DMS79 (cell line): ENCODE measurements around the gene CSNK1D.

Source experiments
- DNase-seq: peaks from one replicate; lab custom pipeline; 2025; lab: John Stamatoyannopoulos, UW

The CSNK1D gene

DNA sequence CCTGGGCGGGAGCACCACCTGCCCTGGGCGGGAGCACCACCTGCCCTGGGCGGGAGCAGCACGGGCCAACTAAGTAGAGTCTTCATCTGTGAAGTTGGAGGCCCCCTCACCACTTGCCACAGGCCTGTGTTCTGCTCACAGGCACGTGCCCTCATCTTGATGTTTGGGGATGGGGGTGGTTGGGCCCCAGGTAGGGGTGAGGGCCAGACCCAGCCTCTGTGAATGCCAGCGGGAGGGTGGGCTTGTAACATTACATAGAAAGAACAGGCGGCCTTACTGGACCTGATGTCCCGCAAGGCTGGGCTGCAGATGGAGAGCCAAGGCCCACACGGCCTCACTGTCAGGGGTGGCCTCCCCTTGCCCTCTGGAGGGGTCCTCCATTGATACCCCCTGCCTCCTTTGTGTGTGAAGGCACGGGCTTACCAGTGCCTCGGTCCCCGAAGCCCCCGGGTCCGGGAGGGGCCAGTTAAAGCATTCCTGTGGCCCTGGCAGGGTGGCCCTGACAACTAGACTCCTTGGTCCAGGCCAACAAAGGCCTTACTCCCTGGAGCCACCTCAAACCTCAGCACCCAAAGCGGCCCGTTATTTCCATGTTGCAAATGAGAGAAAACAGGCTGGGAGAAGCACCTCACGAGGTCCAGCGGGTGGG lies 45.7 kb downstream of the CSNK1D start:
- DNase-seq: no peak

DNA sequence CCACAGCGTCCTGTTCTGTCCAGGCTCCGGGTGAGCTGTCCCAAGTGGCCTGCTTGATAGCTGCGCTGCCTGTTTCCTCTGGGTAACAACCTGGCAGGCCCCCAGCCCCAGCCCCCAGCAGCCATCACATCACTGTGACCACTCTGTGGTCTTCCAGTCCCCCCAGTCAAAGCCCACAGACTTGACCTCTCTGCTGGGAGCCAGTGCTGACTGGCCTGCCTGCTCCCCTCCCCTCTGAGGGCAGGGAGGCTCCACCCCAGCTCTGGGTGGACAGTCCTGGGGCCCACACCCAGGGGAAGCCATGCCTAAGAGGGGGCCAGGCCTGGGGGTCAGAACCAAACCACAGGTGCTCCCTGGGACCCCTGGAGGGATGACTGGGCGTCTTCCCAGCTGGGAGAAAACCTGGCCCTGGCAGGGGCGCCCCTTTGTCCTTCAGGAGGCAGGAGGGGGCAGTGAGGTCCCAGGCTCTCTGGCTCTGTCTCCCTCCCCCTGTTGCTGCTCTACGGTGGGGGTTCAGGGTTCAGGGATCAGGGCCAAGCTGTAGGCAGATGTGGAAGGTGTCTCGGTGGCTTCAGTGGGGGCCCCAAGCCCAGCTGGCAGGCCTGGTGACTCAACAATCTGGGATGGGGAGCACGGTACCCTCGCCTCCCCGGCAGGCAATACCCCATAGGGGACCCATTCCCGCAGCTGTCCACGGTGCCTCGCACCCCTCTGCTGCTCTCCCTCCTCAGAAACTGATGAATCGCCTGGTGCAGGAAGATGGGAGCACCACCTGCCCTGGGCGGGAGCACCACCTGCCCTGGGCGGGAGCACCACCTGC lies 46.5 kb downstream of the CSNK1D start:
- DNase-seq: no peak

GRCh38 chr17:82226146-82226808 lies 47.2 kb downstream of the CSNK1D start:
- DNase-seq: no peak

DNA sequence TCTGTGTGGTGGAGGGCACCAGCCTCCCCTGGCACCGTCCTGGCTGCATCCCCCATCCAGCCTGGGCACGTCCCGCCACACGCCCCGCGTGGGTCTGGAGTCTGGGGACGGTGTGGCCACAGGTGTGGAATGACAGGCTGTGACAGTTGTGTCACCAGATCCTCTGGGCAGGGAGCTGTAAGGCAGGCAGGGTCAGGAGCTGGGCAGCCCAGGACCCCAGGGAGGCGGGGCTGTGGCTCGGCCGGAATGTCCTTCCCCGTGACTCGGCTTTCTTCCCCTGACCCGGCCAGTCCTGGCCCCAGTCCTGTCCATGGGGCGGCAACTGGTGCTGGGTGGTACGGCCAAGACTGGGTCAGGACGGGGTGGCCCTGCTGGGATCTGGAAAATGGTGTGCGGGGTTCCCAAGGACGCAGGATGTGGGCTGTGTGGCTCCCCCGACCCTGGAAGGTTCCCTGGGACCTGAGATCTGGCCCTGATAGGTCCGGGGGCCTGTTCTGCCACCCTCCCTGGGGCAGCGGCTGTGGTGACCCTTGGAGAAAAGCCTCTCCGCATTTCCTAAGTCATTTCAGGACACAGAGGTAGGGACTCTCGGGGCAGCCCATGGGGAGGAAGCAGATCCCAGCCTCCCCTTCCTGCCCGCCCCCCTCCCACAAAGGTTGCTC lies 48.0 kb downstream of the CSNK1D start:
- no peak for DNase-seq

DNA sequence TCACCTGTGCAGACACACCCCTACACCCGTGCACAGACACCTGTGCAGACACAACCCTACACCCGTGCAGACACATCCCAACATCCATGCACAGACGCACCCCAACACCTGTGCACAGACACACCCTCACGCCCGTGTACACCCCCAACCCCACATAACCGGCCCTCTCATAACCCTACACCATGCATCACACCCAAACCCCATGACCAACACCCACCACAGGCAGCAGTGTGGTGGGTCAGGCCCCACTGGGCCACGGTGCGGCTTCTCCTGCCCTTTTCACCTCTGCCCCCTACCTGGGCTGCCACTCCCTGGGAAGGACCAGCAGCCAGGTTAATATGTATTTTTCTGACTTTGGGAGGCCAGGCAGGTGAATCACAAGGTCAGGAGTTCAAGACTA lies 48.8 kb downstream of the CSNK1D start:
- no peak for DNase-seq

- DNase-seq: no peak
Observed at GRCh38 chr17:82223517-82223916, 50.0 kb downstream of the CSNK1D start.

DNA sequence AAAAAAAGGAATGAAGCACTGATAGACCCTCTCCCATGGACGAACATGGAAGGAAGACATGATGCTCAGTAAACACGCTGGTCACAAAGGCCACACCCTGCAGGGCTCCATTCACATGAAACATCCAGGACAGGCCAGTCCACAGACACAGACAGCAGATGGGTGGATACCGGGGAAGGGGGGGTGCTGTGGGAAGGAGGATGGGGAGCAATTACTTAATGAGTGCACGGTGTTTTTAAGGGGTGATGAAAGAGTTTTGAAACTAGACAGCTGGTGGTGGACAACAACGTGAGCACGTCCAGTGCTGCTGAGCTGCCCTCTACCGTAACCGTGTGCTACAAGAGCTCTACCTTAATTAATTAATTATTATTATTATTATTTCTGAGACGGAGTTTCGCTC lies 50.7 kb downstream of the CSNK1D start:
- no peak for DNase-seq

DNA sequence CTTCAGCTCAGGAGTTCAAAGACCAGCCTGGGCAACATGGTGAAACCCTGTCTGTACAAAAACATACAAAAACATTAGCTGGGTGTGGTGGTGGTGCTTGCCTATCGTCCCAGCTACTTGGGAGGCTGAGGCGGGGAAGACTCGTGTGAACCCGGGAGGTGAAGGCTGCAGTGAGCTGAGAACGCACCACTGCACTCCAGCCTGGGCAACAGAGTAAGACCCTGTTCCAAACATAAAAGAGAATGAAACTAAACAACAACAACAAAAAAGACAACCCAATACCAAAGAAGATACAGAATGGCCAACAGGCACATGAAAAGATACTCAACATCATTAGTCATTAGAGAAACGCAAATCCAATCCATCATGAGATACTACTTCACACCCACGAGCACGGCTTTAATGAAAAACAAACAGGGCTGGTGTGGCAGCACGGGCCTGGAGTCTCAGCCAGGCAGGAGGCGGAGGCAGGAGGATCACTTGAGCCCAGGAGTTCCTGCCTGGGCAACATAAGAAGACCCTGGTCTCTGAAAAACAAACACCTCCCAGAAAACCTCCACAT lies 52.1 kb downstream of the CSNK1D start:
- DNase-seq: no peak

DNA sequence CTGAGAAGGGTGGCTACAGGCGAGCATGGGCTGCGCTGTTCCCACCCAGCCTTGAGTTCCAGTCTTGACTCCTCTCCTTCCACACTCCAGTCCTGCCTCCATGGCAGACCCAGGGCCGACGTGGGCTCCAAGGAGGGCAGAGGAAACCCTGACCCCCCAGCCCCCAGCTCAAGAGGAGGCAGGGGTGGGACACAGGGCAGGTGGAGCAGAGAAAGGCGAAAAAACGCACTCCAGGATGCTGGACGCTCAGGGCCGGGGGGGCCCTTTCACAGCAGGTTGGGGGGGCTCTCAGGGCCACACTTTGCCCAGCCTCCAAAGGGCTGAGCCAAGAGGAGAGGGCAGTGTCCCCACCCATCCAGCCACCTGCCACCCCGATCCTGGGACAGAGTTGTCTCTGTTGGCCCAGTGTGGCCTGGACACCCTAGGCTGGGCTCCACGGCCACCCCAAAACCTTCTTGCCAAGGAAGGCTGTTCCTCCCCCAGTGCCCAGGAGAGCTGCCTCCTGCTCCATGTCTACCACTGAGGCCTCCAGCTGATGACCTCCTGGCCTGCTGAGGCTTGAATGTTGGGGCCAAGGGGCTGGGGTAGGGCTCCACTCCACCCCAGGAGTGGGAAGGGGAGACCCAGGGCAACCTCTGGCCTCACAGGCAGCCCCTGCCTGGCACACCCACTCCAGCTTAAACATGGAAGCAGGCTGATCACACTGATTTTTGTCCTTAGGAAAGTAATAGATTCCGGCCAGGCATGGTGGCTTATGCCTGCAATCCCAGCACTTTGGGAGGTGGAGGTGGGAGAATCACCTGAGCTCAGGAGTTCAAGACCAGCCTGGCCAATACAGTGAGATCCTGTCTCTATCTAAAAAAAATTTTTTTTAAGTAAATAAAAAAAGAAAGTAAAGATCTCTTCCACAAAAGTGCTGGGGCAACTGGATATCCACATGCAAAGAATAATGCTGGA lies 53.5 kb downstream of the CSNK1D start:
- DNase-seq: no peak

GRCh38 chr17:82219083-82219482 lies 54.4 kb downstream of the CSNK1D start:
- no peak for DNase-seq

DNA sequence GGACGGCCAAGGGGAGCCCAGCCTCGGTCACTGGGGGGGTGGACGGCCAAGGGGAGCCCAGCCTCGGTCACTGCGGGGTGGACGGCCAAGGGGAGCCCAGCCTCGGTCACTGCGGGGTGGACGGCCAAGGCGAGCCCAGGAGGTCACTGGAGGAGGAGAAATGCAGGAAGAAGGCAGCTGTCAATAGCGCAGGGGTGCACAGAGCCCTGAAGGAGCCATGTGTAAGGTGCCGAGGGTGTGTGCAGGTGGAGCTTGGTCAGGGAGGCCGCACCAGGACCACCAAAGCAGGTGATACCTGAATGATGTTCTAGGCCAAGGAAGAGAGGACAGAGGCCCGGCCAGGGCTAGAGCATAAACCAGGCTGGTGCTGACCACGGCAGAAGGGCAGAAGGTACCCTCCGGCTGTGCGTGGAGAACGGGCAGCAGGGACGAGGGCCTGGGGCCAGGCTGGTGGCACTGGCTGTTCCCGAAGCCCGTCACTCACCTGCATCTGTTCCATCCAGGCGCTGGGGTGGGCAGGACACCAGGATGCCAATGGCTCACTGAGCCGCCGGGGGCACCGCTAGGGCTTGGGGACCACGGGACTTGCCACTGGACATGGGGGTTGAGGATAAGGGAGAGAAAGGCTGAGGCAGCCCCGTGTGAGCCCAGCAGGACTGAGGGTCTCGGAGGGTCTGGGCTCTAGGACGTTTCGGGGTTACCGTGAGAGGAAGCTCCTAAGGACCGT lies 55.0 kb downstream of the CSNK1D start:
- no peak for DNase-seq

DNA sequence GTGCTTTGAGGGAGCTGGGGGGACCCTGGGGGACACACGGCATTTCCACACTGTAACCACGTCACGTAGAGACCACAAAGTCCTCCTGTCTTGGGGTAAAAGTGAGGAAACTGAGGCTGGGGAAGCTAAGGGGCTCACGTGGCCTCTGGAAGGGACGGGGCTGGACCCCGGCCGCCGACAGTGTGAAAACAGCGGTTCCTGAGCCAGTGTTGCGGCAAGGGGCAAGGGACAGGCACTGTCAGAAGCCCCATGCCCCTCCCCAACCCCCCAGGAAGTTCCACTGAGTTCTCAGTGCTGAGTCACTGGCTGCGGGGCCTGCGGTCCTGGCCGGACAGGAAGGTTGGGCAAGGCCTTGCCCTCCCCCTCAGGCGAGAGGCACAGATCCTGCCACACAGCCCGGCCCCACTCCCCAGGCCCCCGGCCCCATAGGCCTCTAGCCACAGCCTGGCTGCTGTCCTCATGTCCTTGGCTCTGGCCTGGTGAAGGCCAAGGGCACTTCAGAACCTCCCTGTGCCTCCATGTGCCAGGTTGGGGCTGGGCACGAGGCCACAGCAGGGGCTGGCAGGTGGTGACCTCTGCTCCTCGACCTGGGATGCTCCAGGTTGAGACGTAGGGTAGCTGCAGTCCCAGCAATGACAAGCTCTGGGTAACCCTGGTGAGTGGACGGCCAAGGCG lies 55.8 kb downstream of the CSNK1D start:
- no peak for DNase-seq

DNA sequence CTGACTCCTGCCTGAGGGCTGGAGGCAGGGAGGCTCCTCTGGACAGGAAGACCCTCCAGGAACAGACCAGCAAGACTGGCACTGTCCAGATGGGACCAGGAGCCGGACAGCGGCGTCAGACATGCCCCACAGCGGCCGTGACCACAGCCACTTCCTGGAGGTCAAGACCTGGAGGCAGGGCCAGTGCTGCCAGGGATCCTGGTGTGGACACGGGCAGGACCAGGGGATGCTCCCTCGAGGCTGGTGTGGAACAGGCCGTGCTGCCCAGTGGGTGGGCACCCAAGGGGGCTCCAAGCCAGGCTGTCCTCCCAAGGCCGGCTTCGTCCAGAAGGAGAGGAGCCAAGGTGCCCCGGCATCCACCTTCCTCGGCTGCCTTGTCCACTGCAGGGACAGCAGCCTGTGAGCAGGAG lies 56.4 kb downstream of the CSNK1D start:
- DNase-seq: no peak

DNA sequence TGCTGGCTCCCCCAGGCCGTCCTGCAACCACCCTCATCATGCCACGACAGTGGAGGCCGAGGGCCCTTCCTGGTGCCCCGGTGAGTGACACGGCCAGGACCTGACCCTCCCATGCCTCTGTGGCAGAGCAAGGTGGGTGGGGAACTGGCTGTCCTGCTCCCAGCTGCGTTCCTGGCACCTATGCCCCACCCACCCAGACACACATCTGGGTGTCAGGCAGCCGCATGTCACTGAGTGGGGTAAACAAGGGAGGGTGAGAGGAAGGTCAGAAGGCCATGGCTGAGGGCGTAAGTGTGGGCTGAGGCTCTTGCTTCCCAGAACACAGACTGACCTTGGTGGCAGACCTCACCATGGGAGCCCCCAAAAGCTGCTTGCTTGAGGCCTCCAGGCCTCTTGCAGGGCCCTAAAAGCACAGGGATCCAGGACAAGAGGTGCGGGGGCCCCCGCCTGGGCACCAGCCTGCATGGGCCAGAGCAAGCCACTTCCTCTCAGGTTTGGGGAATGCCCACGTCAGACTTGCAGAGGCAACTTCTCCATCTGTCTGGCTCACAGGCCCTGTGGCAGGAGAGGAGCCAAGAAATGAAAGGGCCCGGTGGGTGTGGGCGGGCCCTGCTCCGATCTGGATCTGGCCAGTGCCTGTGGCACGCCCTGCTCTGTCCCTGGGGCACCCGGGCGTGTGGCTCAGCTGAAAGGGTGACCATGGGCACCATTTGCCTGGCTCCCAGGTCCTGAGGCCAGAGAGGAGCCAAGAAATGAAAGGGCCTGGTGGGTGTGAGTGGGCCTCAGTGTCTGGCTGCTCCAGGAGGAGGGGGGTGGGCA lies 57.0 kb downstream of the CSNK1D start:
- no peak for DNase-seq

DNA sequence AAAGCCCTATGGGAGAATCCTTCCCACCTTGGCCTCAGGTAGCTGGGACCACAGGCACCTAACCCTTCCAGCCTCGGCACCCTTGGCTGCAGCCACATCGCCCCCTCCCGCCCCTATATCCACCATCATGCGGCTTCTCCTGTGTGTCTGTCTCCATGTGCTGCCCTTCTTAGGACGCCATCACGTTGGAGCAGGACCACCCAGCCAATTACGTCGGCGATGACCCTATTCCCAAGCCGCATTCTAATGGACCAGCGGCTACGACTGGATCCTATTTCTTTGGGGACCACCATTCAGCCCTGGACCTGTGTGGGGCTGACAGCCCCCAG lies 57.6 kb downstream of the CSNK1D start:
- no peak for DNase-seq

DNA sequence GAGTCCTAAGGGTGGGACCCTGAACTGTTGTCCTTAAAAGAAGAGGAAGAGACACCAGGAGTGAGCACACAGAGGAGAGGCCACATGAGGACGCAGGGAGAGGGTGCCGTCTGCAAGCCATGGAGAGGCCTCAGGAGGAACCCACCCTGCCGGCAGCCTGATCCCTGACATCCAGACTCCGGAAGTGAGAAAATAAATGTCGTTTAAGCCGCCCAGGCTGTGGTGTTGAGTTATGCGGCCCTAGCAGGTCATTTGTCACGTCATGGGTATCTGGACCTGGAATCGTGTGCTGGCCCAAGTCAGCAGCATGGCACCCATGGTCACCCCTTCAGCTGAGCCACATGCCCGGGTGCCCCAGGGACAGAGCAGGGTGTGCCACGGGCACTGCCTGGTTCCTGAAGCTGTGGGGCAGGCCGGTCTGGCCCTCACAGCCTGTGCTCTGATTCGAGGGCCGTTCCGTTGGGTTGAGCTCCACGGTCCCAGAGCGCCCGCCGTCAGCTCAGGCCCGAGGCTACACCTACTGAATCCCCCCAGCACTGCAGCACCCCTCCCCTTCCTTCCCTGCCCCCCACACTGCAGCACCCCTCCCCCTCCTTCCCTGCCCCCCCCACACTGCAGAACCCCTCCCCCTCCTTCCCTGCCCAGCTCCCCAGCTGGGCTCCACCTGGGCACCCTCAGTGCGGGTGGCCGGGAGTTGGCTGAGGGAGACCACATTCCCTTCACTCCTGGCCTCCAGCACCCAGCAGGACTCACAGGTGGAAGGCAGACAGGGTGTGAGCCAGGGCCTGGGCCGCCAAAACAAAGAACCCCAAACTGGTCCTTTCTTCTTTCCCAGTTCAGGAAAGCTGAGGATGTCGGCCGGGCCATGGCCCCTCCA lies 58.2 kb downstream of the CSNK1D start:
- DNase-seq: no peak

GRCh38 chr17:82214012-82214628 lies 59.4 kb downstream of the CSNK1D start:
- no peak for DNase-seq
